ENCODE measurements around the gene CPNE2. TPM values are rescaled to one million over a fixed set of nuclear protein-coding genes. Genes with fewer than 3 reads are reported as not detected.
A peak's percentile ranks its signal among the peaks of the same experiment; 100 is the strongest.

The CPNE2 gene
- polyA plus RNA-seq, 1 donor (not counting 4 experiments of a cell fraction or from before 2014, with no cell fraction given), result 26.5 TPM

- peak; percentile 97 to 99 (median 99) for TF ChIP-seq CTCF (optimal IDR thresholded peaks at IDR 0.05 in 1 of 3, IDR thresholded peaks at IDR 0.05 in 1 of 3, conservative IDR thresholded peaks at IDR 0.05 in 1 of 3; ENCODE audit: extremely low read depth in 1 of 3, insufficient read depth in 2 of 3, low read length in 3 of 3)
- no peak for TF ChIP-seq EZH2 (IDR thresholded peaks at IDR 0.05; ENCODE audit: low read length)
- Histone ChIP-seq H2AFZ (ENCODE audit: control insufficient read depth, low read length) (no peak overlapping the region), H3K9ac (ENCODE audit: control insufficient read depth, extremely low read depth, insufficient read depth, low read length) (no peak overlapping the region), H4K20me1 (ENCODE audit: control insufficient read depth, extremely low read depth, insufficient read depth, low read length) (no peaks in the 10 kb centered on the region), H3K9me1 (ENCODE audit: control insufficient read depth, extremely low read depth, insufficient read depth, low read length) (no peaks in the 10 kb centered on the region), H3K9me3 (ENCODE audit: control insufficient read depth, low read depth, low read length) (no peaks in the 10 kb centered on the region), H3K4me3 (ENCODE audit: control insufficient read depth in 2 of 3, extremely low read depth in 1 of 3, insufficient read depth in 2 of 3, low read depth in 1 of 3, low read length in 3 of 3) (no peak overlapping the region), H3K36me3 (ENCODE audit: control insufficient read depth in 2 of 2, extremely low read depth in 1 of 2, insufficient read depth in 2 of 2, low read length in 2 of 2) (no peaks in the 10 kb centered on the region), H3K4me1 (ENCODE audit: control insufficient read depth, extremely low read depth, insufficient read depth, low read length) (no peaks in the 10 kb centered on the region), H3K79me2 (ENCODE audit: control insufficient read depth, insufficient read depth, low read length) (no peaks in the 10 kb centered on the region), H3K27ac (ENCODE audit: control insufficient read depth, insufficient read depth, low read length) (no peak overlapping the region), H3K27me3 (ENCODE audit: control insufficient read depth, extremely low read depth, insufficient read depth, low read length) (no peaks in the 10 kb centered on the region), H3K4me2 (ENCODE audit: control insufficient read depth, extremely low read depth, insufficient read depth, low read depth, low read length) (no peak overlapping the region)
- no peak for DNase-seq (ENCODE audit: low read depth, low spot score)
- dilution Hi-C loops (cut with MboI; ENCODE audit: extremely low pct_ligation_motif_present, low sequenced_read_pairs), result no loop called here
- peak; percentile 91 for FAIRE-seq
These were observed 8.1 kb upstream of the CPNE2 start for GRCh38 chr16:57084257-57084770.

GRCh38 chr16:57084996-57085395, 7.4 kb upstream of the CPNE2 start:
- Histone ChIP-seq H3K4me2 (ENCODE audit: control insufficient read depth, extremely low read depth, insufficient read depth, low read depth, low read length) (no peak overlapping the region), H3K9ac (ENCODE audit: control insufficient read depth, extremely low read depth, insufficient read depth, low read length) (no peak overlapping the region), H3K36me3 (ENCODE audit: control insufficient read depth in 2 of 2, extremely low read depth in 1 of 2, insufficient read depth in 2 of 2, low read length in 2 of 2) (no peaks in the 10 kb centered on the region), H3K27me3 (ENCODE audit: control insufficient read depth, extremely low read depth, insufficient read depth, low read length) (no peaks in the 10 kb centered on the region), H3K27ac (ENCODE audit: control insufficient read depth, insufficient read depth, low read length) (no peak overlapping the region), H3K4me1 (ENCODE audit: control insufficient read depth, extremely low read depth, insufficient read depth, low read length) (no peaks in the 10 kb centered on the region), H2AFZ (ENCODE audit: control insufficient read depth, low read length) (no peak overlapping the region), H3K79me2 (ENCODE audit: control insufficient read depth, insufficient read depth, low read length) (no peaks in the 10 kb centered on the region), H3K9me1 (ENCODE audit: control insufficient read depth, extremely low read depth, insufficient read depth, low read length) (no peaks in the 10 kb centered on the region), H3K9me3 (ENCODE audit: control insufficient read depth, low read depth, low read length) (no peaks in the 10 kb centered on the region), H3K4me3 (ENCODE audit: control insufficient read depth in 2 of 3, extremely low read depth in 1 of 3, insufficient read depth in 2 of 3, low read depth in 1 of 3, low read length in 3 of 3) (no peak overlapping the region), H4K20me1 (ENCODE audit: control insufficient read depth, extremely low read depth, insufficient read depth, low read length) (no peaks in the 10 kb centered on the region)
- FAIRE-seq, result no peak
- no peak for DNase-seq (ENCODE audit: low read depth, low spot score)
- dilution Hi-C loops (cut with MboI; ENCODE audit: extremely low pct_ligation_motif_present, low sequenced_read_pairs), result no loop called here
- no peak for TF ChIP-seq CTCF (optimal IDR thresholded peaks at IDR 0.05 in 1 of 3, IDR thresholded peaks at IDR 0.05 in 1 of 3, conservative IDR thresholded peaks at IDR 0.05 in 1 of 3; ENCODE audit: extremely low read depth in 1 of 3, insufficient read depth in 2 of 3, low read length in 3 of 3)
- no peak for TF ChIP-seq EZH2 (IDR thresholded peaks at IDR 0.05; ENCODE audit: low read length)

All from keratinocyte (primary cell).